Hepatocyte (in vitro differentiated cells): ENCODE results near the gene LRRC31. TPM values are rescaled to one million over a fixed set of nuclear protein-coding genes. Genes with fewer than 3 reads are reported as not detected.

Source experiments
- DNase-seq: peaks from one replicate; pipeline ENCODE4 v3.0.0-alpha.2; 2016; ENCODE audit warnings: low spot score
- H2AFZ ChIP-seq: fragments of 200-600 bp; sonication (generic); 2 replicates; pipeline ENCODE4 v1.6.0; 2016; ENCODE audit warnings: antibody characterized with exemption, mild to moderate bottlenecking
- H3K27ac ChIP-seq: fragments of 200-600 bp; sonication (generic); 2 replicates; pipeline ENCODE4 v1.5.1; 2016; ENCODE audit warnings: mild to moderate bottlenecking
- H3K27me3 ChIP-seq: fragments of 200-600 bp; sonication (generic); 2 replicates; pipeline ENCODE4 v1.6.1; 2016
- H3K36me3 ChIP-seq: fragments of 200-600 bp; sonication (generic); replicated peaks from 2 replicates; pipeline ENCODE4 v1.5.1; 2016; ENCODE audit warnings: low read depth; ENCODE audit not compliant: insufficient read depth
- H3K4me1 ChIP-seq: fragments of 200-600 bp; sonication (generic); 2 replicates; pipeline ENCODE4 v1.5.1; 2016; ENCODE audit warnings: mild to moderate bottlenecking, moderate library complexity; ENCODE audit not compliant: insufficient read depth
- H3K4me2 ChIP-seq: fragments of 200-600 bp; sonication (generic); 2 replicates; pipeline ENCODE4 v1.6.0; 2016
- H3K4me3 ChIP-seq: fragments of 200-600 bp; sonication (generic); 2 replicates; pipeline ENCODE4 v1.5.1; 2016; ENCODE audit warnings: mild to moderate bottlenecking
- H3K79me2 ChIP-seq: fragments of 200-600 bp; sonication (generic); 2 replicates; pipeline ENCODE4 v1.6.0; 2017; ENCODE audit warnings: mild to moderate bottlenecking
- H3K9me2 ChIP-seq: fragments of 200-600 bp; sonication (generic); replicated peaks from 2 replicates; pipeline ENCODE4 v1.6.0; 2017; ENCODE audit warnings: mild to moderate bottlenecking; ENCODE audit not compliant: insufficient read depth
- H3K9me3 ChIP-seq: fragments of 200-600 bp; sonication (generic); 2 replicates; pipeline ENCODE4 v1.5.1; 2016; ENCODE audit warnings: low read depth, mild to moderate bottlenecking
- H4K20me1 ChIP-seq: fragments of 200-600 bp; sonication (generic); 2 replicates; pipeline ENCODE4 v1.6.0; 2016; ENCODE audit warnings: mild to moderate bottlenecking; ENCODE audit not compliant: insufficient read depth, poor library complexity, severe bottlenecking
- EZH2 ChIP-seq: fragments of 200-600 bp; sonication (generic); IDR thresholded peaks from 2 replicates; pipeline ENCODE4 v1.6.1; 2016; ENCODE audit warnings: antibody characterized with exemption, mild to moderate bottlenecking, borderline replicate concordance
- EZH2phosphoT487 ChIP-seq: fragments of 200-600 bp; sonication (generic); IDR thresholded peaks from one replicate; pipeline ENCODE4 v1.6.1; 2018; ENCODE audit warnings: antibody characterized with exemption, mild to moderate bottlenecking, low read depth, moderate library complexity; ENCODE audit not compliant: unreplicated experiment, severe bottlenecking
- WGBS: methylation state at CpG from one replicate; pipeline ENCODE4 v1.1.6; 2016; ENCODE audit warnings: low lambda C conversion rate; ENCODE audit errors: missing lambda C conversion rate; 5-methylcytosine and 5-hydroxymethylcytosine counted together
- polyA plus RNA-seq: library from polyadenylated mRNA; unstranded; fragments of >200 nt; fragmentation: Nextera tagmentation; extraction: Ambion mirVana; gene quantifications from 2 replicates; pipeline ENCODE4 v1.2.1, GENCODE V29; 2016
- total RNA-seq: library from RNA; depleted of rRNA; stranded (reverse); fragments of >200 nt; gene quantifications from 2 replicates; pipeline ENCODE4 v1.2.3, GENCODE V29; 2014
- TF ChIP-seq, protein P1 (sequence below): fragments of 200-600 bp; sonication (generic); IDR thresholded peaks from 2 replicates; pipeline ENCODE4 v1.5.1; 2016; ENCODE audit warnings: antibody characterized with exemption, mild to moderate bottlenecking; ENCODE audit not compliant: poor library complexity

Gene LRRC31
- total and polyA plus RNA-seq, 2 experiments from 2014 or later: 1.4 to 6.1 TPM

DNA sequence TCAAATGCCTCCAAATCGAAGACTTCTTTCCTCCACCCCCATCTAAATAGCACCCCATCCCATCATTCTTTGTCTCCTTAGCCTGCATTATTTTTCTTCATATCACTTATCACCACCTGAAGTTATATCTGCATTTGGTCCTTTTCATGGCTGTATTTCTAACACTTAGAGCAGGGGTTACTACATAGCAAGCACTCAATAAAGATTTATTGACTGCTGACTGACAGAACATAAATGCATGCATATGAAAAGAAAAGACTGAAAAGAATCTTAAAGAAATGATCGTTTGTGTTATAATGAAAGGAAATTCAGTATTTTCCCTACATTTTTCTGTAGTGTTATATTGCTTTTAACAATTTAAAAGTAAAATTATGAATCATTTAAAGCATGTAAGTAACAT lies 1.4 kb downstream of the LRRC31 start:
- TF ChIP-seq, protein P1, sequence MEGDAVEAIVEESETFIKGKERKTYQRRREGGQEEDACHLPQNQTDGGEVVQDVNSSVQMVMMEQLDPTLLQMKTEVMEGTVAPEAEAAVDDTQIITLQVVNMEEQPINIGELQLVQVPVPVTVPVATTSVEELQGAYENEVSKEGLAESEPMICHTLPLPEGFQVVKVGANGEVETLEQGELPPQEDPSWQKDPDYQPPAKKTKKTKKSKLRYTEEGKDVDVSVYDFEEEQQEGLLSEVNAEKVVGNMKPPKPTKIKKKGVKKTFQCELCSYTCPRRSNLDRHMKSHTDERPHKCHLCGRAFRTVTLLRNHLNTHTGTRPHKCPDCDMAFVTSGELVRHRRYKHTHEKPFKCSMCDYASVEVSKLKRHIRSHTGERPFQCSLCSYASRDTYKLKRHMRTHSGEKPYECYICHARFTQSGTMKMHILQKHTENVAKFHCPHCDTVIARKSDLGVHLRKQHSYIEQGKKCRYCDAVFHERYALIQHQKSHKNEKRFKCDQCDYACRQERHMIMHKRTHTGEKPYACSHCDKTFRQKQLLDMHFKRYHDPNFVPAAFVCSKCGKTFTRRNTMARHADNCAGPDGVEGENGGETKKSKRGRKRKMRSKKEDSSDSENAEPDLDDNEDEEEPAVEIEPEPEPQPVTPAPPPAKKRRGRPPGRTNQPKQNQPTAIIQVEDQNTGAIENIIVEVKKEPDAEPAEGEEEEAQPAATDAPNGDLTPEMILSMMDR: no peak
- no peak for TF ChIP-seq EZH2
- no peak for TF ChIP-seq EZH2phosphoT487
- Histone ChIP-seq H3K9me3 (no peaks in the 10 kb centered on the region), H4K20me1 (no peaks in the 10 kb centered on the region), H3K27me3 (no peaks in the 10 kb centered on the region), H3K9me2 (no peaks in the 10 kb centered on the region), H3K4me2 (peak overlapping the region; percentile 38), H3K4me1 (peaks cover 7% of the 10 kb centered on the region), H3K4me3 (no peak overlapping the region), H3K79me2 (peaks cover 5% of the 10 kb centered on the region), H3K27ac (no peak overlapping the region), H2AFZ (no peak overlapping the region), H3K36me3 (no peaks in the 10 kb centered on the region)
- WGBS: 84% methylated on average over 2 of the region's 2 CpGs
- no peak for DNase-seq

GRCh38 chr3:169867584-169868210 lies 2.0 kb downstream of the LRRC31 start:
- DNase-seq: no peak
- no peaks in the 10 kb centered on the region for H3K9me2 ChIP-seq
- H3K27ac ChIP-seq: no peak overlapping the region
- no peaks in the 10 kb centered on the region for H3K36me3 ChIP-seq
- TF ChIP-seq, protein P1: no peak
- peak overlapping the region; percentile 38 for H3K4me2 ChIP-seq
- 97% methylated on average over 3 of the region's 3 CpGs for WGBS
- peaks cover 7% of the 10 kb centered on the region for H3K4me1 ChIP-seq
- H3K9me3 ChIP-seq: no peaks in the 10 kb centered on the region
- no peak overlapping the region for H3K4me3 ChIP-seq
- no peaks in the 10 kb centered on the region for H4K20me1 ChIP-seq
- H3K79me2 ChIP-seq: peaks cover 5% of the 10 kb centered on the region
- no peak overlapping the region for H2AFZ ChIP-seq
- no peaks in the 10 kb centered on the region for H3K27me3 ChIP-seq

- Histone ChIP-seq H3K4me2 (no peak overlapping the region), H3K27ac (no peak overlapping the region), H3K27me3 (no peaks in the 10 kb centered on the region), H4K20me1 (no peaks in the 10 kb centered on the region), H3K4me1 (no peaks in the 10 kb centered on the region), H3K4me3 (no peak overlapping the region), H3K9me2 (no peaks in the 10 kb centered on the region), H3K36me3 (no peaks in the 10 kb centered on the region), H2AFZ (no peak overlapping the region), H3K79me2 (peaks cover 5% of the 10 kb centered on the region), H3K9me3 (no peaks in the 10 kb centered on the region)
- no peak for DNase-seq
- 88% methylated on average over 12 of the region's 12 CpGs for WGBS
- TF ChIP-seq, protein P1: no peak
- TF ChIP-seq EZH2phosphoT487 (no peak), EZH2 (no peak)
Measured at GRCh38 chr3:169865176-169865767, 4.5 kb downstream of the LRRC31 start.
